ENCODE results near the gene HES1.

The HES1 gene

GRCh38 chr3:194137506-194138474 is 1.8 kb downstream of the HES1 start:
- peak overlapping the region; percentile 60 for H3K4me3 ChIP-seq (ENCODE audit: low read depth, low read length)
- DNase-seq (ENCODE audit: low read depth), result no peak
- TF ChIP-seq CTCF (IDR thresholded peaks at IDR 0.05; ENCODE audit: control insufficient read depth, extremely low read depth, insufficient read depth), result peak; percentile 85

GRCh38 chr3:194138732-194139070 is 2.8 kb downstream of the HES1 start:
- no peak for DNase-seq (ENCODE audit: low read depth)
- H3K4me3 ChIP-seq (ENCODE audit: low read depth, low read length), result no peak overlapping the region
- TF ChIP-seq CTCF (IDR thresholded peaks at IDR 0.05; ENCODE audit: control insufficient read depth, extremely low read depth, insufficient read depth), result no peak

GRCh38 chr3:194139071-194139813 is 3.3 kb downstream of the HES1 start:
- no peak overlapping the region for H3K4me3 ChIP-seq (ENCODE audit: low read depth, low read length)
- no peak for DNase-seq (ENCODE audit: low read depth)
- no peak for TF ChIP-seq CTCF (IDR thresholded peaks at IDR 0.05; ENCODE audit: control insufficient read depth, extremely low read depth, insufficient read depth)

- DNase-seq (ENCODE audit: low read depth), result no peak
- TF ChIP-seq CTCF (IDR thresholded peaks at IDR 0.05; ENCODE audit: control insufficient read depth, extremely low read depth, insufficient read depth), result no peak
- H3K4me3 ChIP-seq (ENCODE audit: low read depth, low read length), result no peak overlapping the region
These were observed 4.0 kb downstream of the HES1 start for GRCh38 chr3:194139814-194140391.

- no peak for TF ChIP-seq CTCF (IDR thresholded peaks at IDR 0.05; ENCODE audit: control insufficient read depth, extremely low read depth, insufficient read depth)
- peak overlapping the region; percentile 31 for H3K4me3 ChIP-seq (ENCODE audit: low read depth, low read length)
- no peak for DNase-seq (ENCODE audit: low read depth)
These were observed 4.8 kb downstream of the HES1 start for GRCh38 chr3:194140520-194141414.
